CD4-positive, alpha-beta T cell treated with Interleukin-1 beta for 1 hour (primary cell): ENCODE results near the gene EFCC1.

Experiments used
- DNase-seq, 2 donors: peaks; one replicate each; pipeline ENCODE4 v3.0.0-alpha.2; 2020 to 2022

Gene EFCC1

GRCh38 chr3:129033633-129034321 is 32.7 kb downstream of the EFCC1 start:
- DNase-seq = no peak

- peak in 1 of 2 donors; percentile 14 for DNase-seq
Observed at GRCh38 chr3:129034642-129035041, 33.5 kb downstream of the EFCC1 start.

- no peak for DNase-seq
Observed at GRCh38 chr3:129035360-129036221, 34.5 kb downstream of the EFCC1 start.

GRCh38 chr3:129036222-129037092 is 35.4 kb downstream of the EFCC1 start:
- no peak for DNase-seq

- DNase-seq = no peak
Observed at GRCh38 chr3:129037093-129037419, 36.0 kb downstream of the EFCC1 start.

GRCh38 chr3:129038121-129038855 is 37.2 kb downstream of the EFCC1 start:
- no peak for DNase-seq

- DNase-seq = no peak
Observed at GRCh38 chr3:129039271-129040038, 38.4 kb downstream of the EFCC1 start.

GRCh38 chr3:129040039-129040336 is 38.9 kb downstream of the EFCC1 start:
- no peak for DNase-seq

GRCh38 chr3:129040579-129041300 is 39.6 kb downstream of the EFCC1 start:
- DNase-seq = no peak

GRCh38 chr3:129045675-129046036 is 44.6 kb downstream of the EFCC1 start:
- peak; percentile 19 to 27 for DNase-seq

- no peak for DNase-seq
Observed at GRCh38 chr3:129046037-129046731, 45.1 kb downstream of the EFCC1 start.

- DNase-seq = no peak
Observed at GRCh38 chr3:129046732-129047552, 45.8 kb downstream of the EFCC1 start.

GRCh38 chr3:129047553-129047839 is 46.4 kb downstream of the EFCC1 start:
- no peak for DNase-seq

- DNase-seq = no peak
Observed at GRCh38 chr3:129050556-129051295, 49.6 kb downstream of the EFCC1 start.

- no peak for DNase-seq
Observed at GRCh38 chr3:129051871-129052340, 50.8 kb downstream of the EFCC1 start.

GRCh38 chr3:129052675-129053074 is 51.6 kb downstream of the EFCC1 start:
- no peak for DNase-seq

- DNase-seq = no peak
Observed at GRCh38 chr3:129054605-129055104, 53.6 kb downstream of the EFCC1 start.

- no peak for DNase-seq
Observed at GRCh38 chr3:129056451-129057173, 55.5 kb downstream of the EFCC1 start.
